Hepatocyte (in vitro differentiated cells): ENCODE results near the gene COBL. TPM values are rescaled to one million over a fixed set of nuclear protein-coding genes. Genes with fewer than 3 reads are reported as not detected.

Experiments used
- DNase-seq: peaks from one replicate; pipeline ENCODE4 v3.0.0-alpha.2; 2016; ENCODE audit warnings: low spot score
- H2AFZ ChIP-seq: fragments of 200-600 bp; sonication (generic); 2 replicates; pipeline ENCODE4 v1.6.0; 2016; ENCODE audit warnings: antibody characterized with exemption, mild to moderate bottlenecking
- H3K27ac ChIP-seq: fragments of 200-600 bp; sonication (generic); 2 replicates; pipeline ENCODE4 v1.5.1; 2016; ENCODE audit warnings: mild to moderate bottlenecking
- H3K27me3 ChIP-seq: fragments of 200-600 bp; sonication (generic); 2 replicates; pipeline ENCODE4 v1.6.1; 2016
- H3K36me3 ChIP-seq: fragments of 200-600 bp; sonication (generic); replicated peaks from 2 replicates; pipeline ENCODE4 v1.5.1; 2016; ENCODE audit warnings: low read depth; ENCODE audit not compliant: insufficient read depth
- H3K4me1 ChIP-seq: fragments of 200-600 bp; sonication (generic); 2 replicates; pipeline ENCODE4 v1.5.1; 2016; ENCODE audit warnings: mild to moderate bottlenecking, moderate library complexity; ENCODE audit not compliant: insufficient read depth
- H3K4me2 ChIP-seq: fragments of 200-600 bp; sonication (generic); 2 replicates; pipeline ENCODE4 v1.6.0; 2016
- H3K4me3 ChIP-seq: fragments of 200-600 bp; sonication (generic); 2 replicates; pipeline ENCODE4 v1.5.1; 2016; ENCODE audit warnings: mild to moderate bottlenecking
- H3K79me2 ChIP-seq: fragments of 200-600 bp; sonication (generic); 2 replicates; pipeline ENCODE4 v1.6.0; 2017; ENCODE audit warnings: mild to moderate bottlenecking
- H3K9me2 ChIP-seq: fragments of 200-600 bp; sonication (generic); replicated peaks from 2 replicates; pipeline ENCODE4 v1.6.0; 2017; ENCODE audit warnings: mild to moderate bottlenecking; ENCODE audit not compliant: insufficient read depth
- H3K9me3 ChIP-seq: fragments of 200-600 bp; sonication (generic); 2 replicates; pipeline ENCODE4 v1.5.1; 2016; ENCODE audit warnings: low read depth, mild to moderate bottlenecking
- H4K20me1 ChIP-seq: fragments of 200-600 bp; sonication (generic); 2 replicates; pipeline ENCODE4 v1.6.0; 2016; ENCODE audit warnings: mild to moderate bottlenecking; ENCODE audit not compliant: insufficient read depth, poor library complexity, severe bottlenecking
- EZH2 ChIP-seq: fragments of 200-600 bp; sonication (generic); IDR thresholded peaks from 2 replicates; pipeline ENCODE4 v1.6.1; 2016; ENCODE audit warnings: antibody characterized with exemption, mild to moderate bottlenecking, borderline replicate concordance
- EZH2phosphoT487 ChIP-seq: fragments of 200-600 bp; sonication (generic); IDR thresholded peaks from one replicate; pipeline ENCODE4 v1.6.1; 2018; ENCODE audit warnings: antibody characterized with exemption, mild to moderate bottlenecking, low read depth, moderate library complexity; ENCODE audit not compliant: unreplicated experiment, severe bottlenecking
- WGBS: methylation state at CpG from one replicate; pipeline ENCODE4 v1.1.6; 2016; ENCODE audit warnings: low lambda C conversion rate; ENCODE audit errors: missing lambda C conversion rate; 5-methylcytosine and 5-hydroxymethylcytosine counted together
- polyA plus RNA-seq: library from polyadenylated mRNA; unstranded; fragments of >200 nt; fragmentation: Nextera tagmentation; extraction: Ambion mirVana; gene quantifications from 2 replicates; pipeline ENCODE4 v1.2.1, GENCODE V29; 2016
- total RNA-seq: library from RNA; depleted of rRNA; stranded (reverse); fragments of >200 nt; gene quantifications from 2 replicates; pipeline ENCODE4 v1.2.3, GENCODE V29; 2014
- TF ChIP-seq, protein P1 (sequence below): fragments of 200-600 bp; sonication (generic); IDR thresholded peaks from 2 replicates; pipeline ENCODE4 v1.5.1; 2016; ENCODE audit warnings: antibody characterized with exemption, mild to moderate bottlenecking; ENCODE audit not compliant: poor library complexity

The COBL gene
- total and polyA plus RNA-seq, 2 experiments from 2014 or later: 7.8 to 20.5 TPM

DNA sequence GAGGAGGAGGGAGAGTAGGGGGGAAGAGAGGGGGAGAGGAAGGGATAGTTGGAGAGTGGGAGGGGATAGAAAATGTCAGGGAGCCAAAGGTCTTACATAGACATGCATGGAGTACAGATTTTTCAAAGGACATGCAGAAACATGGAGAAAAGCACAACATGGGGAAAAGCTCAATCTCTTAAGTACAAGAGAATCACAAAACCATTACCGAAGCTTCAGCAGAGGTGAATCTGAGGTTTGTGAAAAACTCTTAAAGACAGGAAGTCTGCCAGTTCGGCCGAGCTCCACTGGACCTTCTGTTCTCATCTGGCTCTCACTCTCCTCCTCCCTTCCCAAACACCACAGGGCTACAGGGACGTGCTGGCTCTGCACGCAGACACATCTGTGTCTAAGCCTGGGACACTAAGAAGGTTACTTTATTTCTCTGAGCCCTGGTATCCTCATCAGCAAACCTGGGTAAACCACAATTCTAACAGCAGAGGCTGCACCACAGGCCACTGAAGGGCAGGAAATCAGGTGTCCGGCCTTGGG is 133.9 kb downstream of the COBL start:
- Histone ChIP-seq H3K79me2 (no peaks in the 10 kb centered on the region), H3K36me3 (no peaks in the 10 kb centered on the region), H3K27ac (no peak overlapping the region), H4K20me1 (no peaks in the 10 kb centered on the region), H3K4me3 (no peak overlapping the region), H3K4me1 (peaks cover 3% of the 10 kb centered on the region), H3K9me2 (no peaks in the 10 kb centered on the region), H3K9me3 (no peaks in the 10 kb centered on the region), H2AFZ (no peak overlapping the region), H3K4me2 (no peak overlapping the region), H3K27me3 (no peaks in the 10 kb centered on the region)
- WGBS: 80% methylated on average over 6 of the region's 6 CpGs
- TF ChIP-seq EZH2phosphoT487: no peak
- TF ChIP-seq, protein P1, sequence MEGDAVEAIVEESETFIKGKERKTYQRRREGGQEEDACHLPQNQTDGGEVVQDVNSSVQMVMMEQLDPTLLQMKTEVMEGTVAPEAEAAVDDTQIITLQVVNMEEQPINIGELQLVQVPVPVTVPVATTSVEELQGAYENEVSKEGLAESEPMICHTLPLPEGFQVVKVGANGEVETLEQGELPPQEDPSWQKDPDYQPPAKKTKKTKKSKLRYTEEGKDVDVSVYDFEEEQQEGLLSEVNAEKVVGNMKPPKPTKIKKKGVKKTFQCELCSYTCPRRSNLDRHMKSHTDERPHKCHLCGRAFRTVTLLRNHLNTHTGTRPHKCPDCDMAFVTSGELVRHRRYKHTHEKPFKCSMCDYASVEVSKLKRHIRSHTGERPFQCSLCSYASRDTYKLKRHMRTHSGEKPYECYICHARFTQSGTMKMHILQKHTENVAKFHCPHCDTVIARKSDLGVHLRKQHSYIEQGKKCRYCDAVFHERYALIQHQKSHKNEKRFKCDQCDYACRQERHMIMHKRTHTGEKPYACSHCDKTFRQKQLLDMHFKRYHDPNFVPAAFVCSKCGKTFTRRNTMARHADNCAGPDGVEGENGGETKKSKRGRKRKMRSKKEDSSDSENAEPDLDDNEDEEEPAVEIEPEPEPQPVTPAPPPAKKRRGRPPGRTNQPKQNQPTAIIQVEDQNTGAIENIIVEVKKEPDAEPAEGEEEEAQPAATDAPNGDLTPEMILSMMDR: no peak
- no peak for TF ChIP-seq EZH2
- no peak for DNase-seq

DNA sequence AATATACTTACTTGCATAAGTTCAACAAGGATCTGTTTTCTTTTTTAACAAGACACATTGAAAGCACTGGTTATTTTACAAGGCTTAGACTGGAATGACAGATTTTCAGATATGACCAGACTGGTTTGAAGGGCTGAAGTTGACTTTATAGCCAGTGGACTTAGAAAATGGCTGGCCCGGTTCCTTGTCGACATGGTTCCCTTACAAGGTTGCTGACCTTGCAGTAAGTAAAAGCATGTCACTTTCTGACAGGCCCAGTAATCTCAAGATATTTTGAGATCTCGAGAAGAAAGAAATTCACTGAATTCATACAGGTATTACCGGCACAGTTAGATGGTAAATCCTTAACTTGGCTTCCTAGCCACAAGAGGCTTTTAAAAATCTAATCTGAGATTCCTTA is 136.5 kb downstream of the COBL start:
- Histone ChIP-seq H2AFZ (no peak overlapping the region), H3K36me3 (no peaks in the 10 kb centered on the region), H3K27me3 (no peaks in the 10 kb centered on the region), H3K4me3 (no peak overlapping the region), H3K9me2 (no peaks in the 10 kb centered on the region), H4K20me1 (no peaks in the 10 kb centered on the region), H3K4me1 (no peaks in the 10 kb centered on the region), H3K79me2 (no peaks in the 10 kb centered on the region), H3K4me2 (no peak overlapping the region), H3K9me3 (no peaks in the 10 kb centered on the region), H3K27ac (no peak overlapping the region)
- WGBS: 84% methylated on average over 4 of the region's 4 CpGs
- DNase-seq: no peak
- TF ChIP-seq EZH2phosphoT487 (no peak), EZH2 (no peak)
- TF ChIP-seq, protein P1: no peak

DNA sequence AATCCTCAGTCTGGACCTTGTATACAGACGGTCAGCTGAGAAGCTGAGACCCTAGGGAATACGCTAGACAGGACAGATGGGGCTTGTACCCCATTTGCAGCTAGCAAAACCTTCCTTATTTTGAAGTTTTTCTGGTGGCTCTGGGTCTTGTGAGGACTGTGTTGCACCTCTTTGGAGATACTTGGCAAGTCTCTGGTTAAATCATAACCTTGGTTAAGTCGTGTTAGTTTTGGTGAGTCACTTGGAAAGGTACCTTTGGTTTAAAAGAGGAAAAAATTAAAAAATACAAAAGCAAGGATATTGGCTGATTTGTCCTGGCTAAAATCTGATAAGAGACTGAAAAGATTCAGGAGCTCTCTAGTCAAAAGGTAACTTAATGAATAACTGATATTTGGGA is 140.6 kb downstream of the COBL start:
- 39% methylated on average over 3 of the region's 3 CpGs for WGBS
- no peaks in the 10 kb centered on the region for H3K79me2 ChIP-seq
- H3K4me3 ChIP-seq: no peak overlapping the region
- no peaks in the 10 kb centered on the region for H3K4me1 ChIP-seq
- no peak for DNase-seq
- H3K27me3 ChIP-seq: no peaks in the 10 kb centered on the region
- TF ChIP-seq, protein P1: no peak
- TF ChIP-seq EZH2phosphoT487: no peak
- no peak for TF ChIP-seq EZH2
- no peak overlapping the region for H3K4me2 ChIP-seq
- no peaks in the 10 kb centered on the region for H3K36me3 ChIP-seq
- no peaks in the 10 kb centered on the region for H3K9me2 ChIP-seq
- H3K27ac ChIP-seq: no peak overlapping the region
- no peaks in the 10 kb centered on the region for H4K20me1 ChIP-seq
- H2AFZ ChIP-seq: no peak overlapping the region
- H3K9me3 ChIP-seq: no peaks in the 10 kb centered on the region
